Natural killer cell (primary cell): Measurements from ENCODE around the gene PRSS38. TPM values are rescaled to one million over a fixed set of nuclear protein-coding genes. Genes with fewer than 3 reads are reported as not detected.

Experiments used
- ATAC-seq, 3 donors: fragments of 150-1000 bp in 2 of 3; fragments of 200-7000 bp in 1 of 3; cut with Tn5 transposase; 1 replicate in 1 of 3; 2 replicates in 2 of 3; pipeline ENCODE4 v1.10.0; 2021; ENCODE audit warnings: mild to moderate bottlenecking in 2 of 3, moderate library complexity in 2 of 3
- DNase-seq, 2 donors: peaks; one replicate each; pipeline versions ENCODE4 v3.0.0 to v3.0.0-alpha.2; 2013 to 2021; ENCODE audit warnings: mixed read lengths in 1 of 2
- H3K27ac ChIP-seq: one replicate; pipeline ENCODE4 v1.5.1; 2013; ENCODE audit warnings: mild to moderate bottlenecking, low read length
- H3K27me3 ChIP-seq: one replicate; pipeline ENCODE4 v1.6.1; 2013; ENCODE audit warnings: low read length; ENCODE audit not compliant: control insufficient read depth, insufficient read depth
- H3K36me3 ChIP-seq: one replicate; pipeline ENCODE4 v1.6.1; 2013; ENCODE audit warnings: low read length; ENCODE audit not compliant: control insufficient read depth, insufficient read depth
- H3K4me1 ChIP-seq: one replicate; pipeline ENCODE4 v1.6.1; 2013; ENCODE audit warnings: low read length; ENCODE audit not compliant: control insufficient read depth, insufficient read depth
- H3K4me3 ChIP-seq: one replicate; pipeline ENCODE4 v1.5.1; 2013; ENCODE audit warnings: low read length
- H3K9me3 ChIP-seq: one replicate; pipeline ENCODE4 v1.6.1; 2013; ENCODE audit warnings: low read length; ENCODE audit not compliant: control insufficient read depth, insufficient read depth
- H3K27ac Mint-ChIP-seq, 2 donors: one replicate each; pipeline ENCODE4 v1.8.0; 2022; ENCODE audit warnings: mild to moderate bottlenecking in 2 of 2, mixed read lengths in 2 of 2, moderate library complexity in 1 of 2
- H3K27me3 Mint-ChIP-seq, 2 donors: one replicate each; pipeline ENCODE4 v1.8.0; 2022; ENCODE audit warnings: low read depth in 2 of 2, mixed read lengths in 2 of 2
- H3K36me3 Mint-ChIP-seq: one replicate; pipeline ENCODE4 v1.8.0; 2022; ENCODE audit warnings: mixed read lengths
- H3K4me1 Mint-ChIP-seq, 2 donors: one replicate each; pipeline ENCODE4 v1.8.0; 2022; ENCODE audit warnings: mixed read lengths in 2 of 2
- H3K4me3 Mint-ChIP-seq: one replicate; pipeline ENCODE4 v1.8.0; 2022; ENCODE audit warnings: mild to moderate bottlenecking, moderate library complexity, mixed read lengths
- H3K9me3 Mint-ChIP-seq, 2 donors: one replicate each; pipeline ENCODE4 v1.8.0; 2022; ENCODE audit warnings: mixed read lengths in 2 of 2
- CTCF ChIP-seq: fragments of 200-600 bp; IDR thresholded peaks from one replicate; pipeline ENCODE4 v1.8.0; 2022; ENCODE audit warnings: antibody characterized with exemption
- WGBS: methylation state at CpG from one replicate; pipeline ENCODE4 v1.1.7; 2013; ENCODE audit warnings: missing lambda C conversion rate; ENCODE audit not compliant: insufficient coverage; 5-methylcytosine and 5-hydroxymethylcytosine counted together
- intact Hi-C: fragments of 100-400 bp; cut with micrococcal nuclease; formaldehyde crosslinking; loops from one replicate; pipeline ENCODE4 v1.14.2; 2022
- total RNA-seq, 4 donors: library from RNA; stranded (reverse); fragments of 120-200 nt in 1 of 4; gene quantifications; one replicate each; pipeline versions ENCODE4 v1.2.3 to v1.2.4, GENCODE V29; 2013 to 2022

Gene PRSS38
- total RNA-seq, 3 donors from 2014 or later (not counting 1 experiment from before 2014, with no cell fraction given) = not detected

GRCh38 chr1:227771326-227771725 is 44.1 kb upstream of the PRSS38 start:
- no peaks in the 10 kb centered on the region for H3K9me3 Mint-ChIP-seq
- H3K4me3 Mint-ChIP-seq = no peak overlapping the region
- no peaks in the 10 kb centered on the region for H3K9me3 ChIP-seq
- H3K4me3 ChIP-seq = no peak overlapping the region
- no peak overlapping the region for H3K27ac Mint-ChIP-seq
- H3K4me1 Mint-ChIP-seq = peaks cover 54 to 58% of the 10 kb centered on the region in 2 donors
- ATAC-seq (no peak), DNase-seq (no peak)
- peaks cover 11% of the 10 kb centered on the region for H3K36me3 ChIP-seq
- H3K27ac ChIP-seq = no peak overlapping the region
- intact Hi-C loops = no loop called here
- no peak for TF ChIP-seq CTCF
- H3K36me3 Mint-ChIP-seq = no peaks in the 10 kb centered on the region
- peaks cover 14 to 16% of the 10 kb centered on the region in 2 donors for H3K27me3 Mint-ChIP-seq
- peaks cover 6% of the 10 kb centered on the region for H3K27me3 ChIP-seq
- 97% methylated on average over 5 of the region's 8 CpGs for WGBS
- H3K4me1 ChIP-seq = peaks cover 52% of the 10 kb centered on the region

- Histone ChIP-seq H3K9me3 (no peaks in the 10 kb centered on the region), H3K27ac (no peak overlapping the region), H3K4me1 (peaks cover 52% of the 10 kb centered on the region), H3K36me3 (peaks cover 12% of the 10 kb centered on the region), H3K27me3 (peaks cover 6% of the 10 kb centered on the region), H3K4me3 (no peak overlapping the region)
- peaks cover 54 to 58% of the 10 kb centered on the region in 2 donors for H3K4me1 Mint-ChIP-seq
- H3K4me3 Mint-ChIP-seq = no peak overlapping the region
- TF ChIP-seq CTCF = no peak
- H3K27me3 Mint-ChIP-seq = peaks cover 14 to 16% of the 10 kb centered on the region in 2 donors
- H3K36me3 Mint-ChIP-seq = no peaks in the 10 kb centered on the region
- intact Hi-C loops = no loop called here
- H3K9me3 Mint-ChIP-seq = no peaks in the 10 kb centered on the region
- WGBS = 100% methylated on average over 4 of the region's 7 CpGs
- no peak for DNase-seq
- no peak overlapping the region for H3K27ac Mint-ChIP-seq
- ATAC-seq = no peak
Measured at GRCh38 chr1:227771771-227772170, 43.7 kb upstream of the PRSS38 start.

GRCh38 chr1:227773558-227773957 is 41.9 kb upstream of the PRSS38 start:
- peaks cover 5 to 16% of the 10 kb centered on the region in 2 donors for H3K27me3 Mint-ChIP-seq
- H3K27me3 ChIP-seq = peaks cover 6% of the 10 kb centered on the region
- no peak overlapping the region for H3K4me3 ChIP-seq
- peaks cover 8% of the 10 kb centered on the region for H3K36me3 ChIP-seq
- ATAC-seq (no peak), DNase-seq (no peak)
- H3K4me3 Mint-ChIP-seq = no peak overlapping the region
- no peaks in the 10 kb centered on the region for H3K9me3 Mint-ChIP-seq
- 93% methylated on average over 14 of the region's 15 CpGs for WGBS
- H3K27ac ChIP-seq = no peak overlapping the region
- peaks cover 39% of the 10 kb centered on the region for H3K4me1 ChIP-seq
- no peaks in the 10 kb centered on the region for H3K36me3 Mint-ChIP-seq
- no peaks in the 10 kb centered on the region for H3K9me3 ChIP-seq
- TF ChIP-seq CTCF = no peak
- peak overlapping the region; percentile 19 to 76 for H3K27ac Mint-ChIP-seq
- peaks cover 50 to 53% of the 10 kb centered on the region in 2 donors for H3K4me1 Mint-ChIP-seq
- intact Hi-C loops = no loop called here
